ENCODE measurements around the gene CRKL.
"Not testable (repeated sequence)": the region's sequence is repeated elsewhere in the genome, so short reads cannot be mapped to it uniquely, and the experiment has no call there.

The CRKL gene

GRCh38 chr22:20964090-20964798 is 47.0 kb downstream of the CRKL start:
- DNase-seq (ENCODE audit: extremely low spot score, insufficient read length, low read depth) (no peak), FAIRE-seq (no peak)

GRCh38 chr22:20964799-20965103 is 47.5 kb downstream of the CRKL start:
- DNase-seq (ENCODE audit: extremely low spot score, insufficient read length, low read depth), result no peak
- FAIRE-seq, result no peak

GRCh38 chr22:20965104-20965887 is 48.1 kb downstream of the CRKL start:
- no peak for DNase-seq (ENCODE audit: extremely low spot score, insufficient read length, low read depth)
- no peak for FAIRE-seq

GRCh38 chr22:20965888-20966855 is 49.0 kb downstream of the CRKL start:
- no peak for DNase-seq (ENCODE audit: extremely low spot score, insufficient read length, low read depth)
- FAIRE-seq, result no peak

GRCh38 chr22:20966883-20967696 is 49.9 kb downstream of the CRKL start, which contains the start of gene AIFM3:
AIFM3 (plus strand) TSS chr22:20967255; CDS start chr22:20967945, 690 bp downstream.
- DNase-seq (ENCODE audit: extremely low spot score, insufficient read length, low read depth), result no peak
- no peak for FAIRE-seq

- DNase-seq (ENCODE audit: extremely low spot score, insufficient read length, low read depth), result no peak
These were observed 50.5 kb downstream of the CRKL start for GRCh38 chr22:20967697-20968211.

GRCh38 chr22:20968281-20968977 is 51.2 kb downstream of the CRKL start:
- FAIRE-seq (no peak), DNase-seq (ENCODE audit: extremely low spot score, insufficient read length, low read depth) (no peak)

More at GRCh38 chr22:20967697-20968211, 50.5 kb downstream of the CRKL start:
- FAIRE-seq, result no peak

GRCh38 chr22:20970939-20971657 is 53.9 kb downstream of the CRKL start:
- FAIRE-seq, result no peak

GRCh38 chr22:20972014-20972694 is 54.9 kb downstream of the CRKL start:
- FAIRE-seq; DNase-seq (ENCODE audit: extremely low spot score, insufficient read length, low read depth): not testable (repeated sequence)

More at GRCh38 chr22:20970939-20971657, 53.9 kb downstream of the CRKL start:
- no peak for DNase-seq (ENCODE audit: extremely low spot score, insufficient read length, low read depth)

- DNase-seq (ENCODE audit: extremely low spot score, insufficient read length, low read depth) (no peak), FAIRE-seq (no peak)
These were observed 55.8 kb downstream of the CRKL start for GRCh38 chr22:20972933-20973577.

GRCh38 chr22:20973634-20974286 is 56.6 kb downstream of the CRKL start:
- no peak for DNase-seq (ENCODE audit: extremely low spot score, insufficient read length, low read depth)
- no peak for FAIRE-seq

- no peak for DNase-seq (ENCODE audit: extremely low spot score, insufficient read length, low read depth)
- FAIRE-seq, result no peak
These were observed 57.2 kb downstream of the CRKL start for GRCh38 chr22:20974336-20974955.

GRCh38 chr22:20975541-20976290 is 58.5 kb downstream of the CRKL start:
- DNase-seq (ENCODE audit: extremely low spot score, insufficient read length, low read depth) (no peak), FAIRE-seq (no peak)

- DNase-seq (ENCODE audit: extremely low spot score, insufficient read length, low read depth) (no peak), FAIRE-seq (no peak)
These were observed 59.2 kb downstream of the CRKL start for GRCh38 chr22:20976291-20976877.

- DNase-seq (ENCODE audit: extremely low spot score, insufficient read length, low read depth), result no peak
- no peak for FAIRE-seq
These were observed 59.8 kb downstream of the CRKL start for GRCh38 chr22:20977019-20977418.

Measured in GM18507 (cell line).